HCT116 (cell line): ENCODE data around the gene ADGRL3.

Experiments
- EZH2 ChIP-seq: fragments of 200-600 bp; sonication (generic); IDR thresholded peaks from 2 replicates; pipeline ENCODE4 v1.6.1; 2017; ENCODE audit warnings: antibody characterized with exemption, mixed run types
- TF ChIP-seq, protein P1 (sequence below), 3 experiments: fragments of 200-600 bp in 1 of 3; sonication (generic) in 1 of 3; IDR thresholded peaks in 2 of 3; conservative IDR thresholded peaks in 1 of 3; 2 replicates each; pipeline ENCODE4 v1.5.1; 2012 to 2017; ENCODE audit warnings: low read depth in 2 of 3, low read length in 2 of 3, antibody characterized with exemption in 1 of 3, borderline replicate concordance in 1 of 3, control low read depth in 1 of 3, mild to moderate bottlenecking in 1 of 3, mixed read lengths in 1 of 3, mixed run types in 1 of 3, moderate library complexity in 1 of 3; ENCODE audit not compliant: insufficient read depth in 1 of 3

DNA sequence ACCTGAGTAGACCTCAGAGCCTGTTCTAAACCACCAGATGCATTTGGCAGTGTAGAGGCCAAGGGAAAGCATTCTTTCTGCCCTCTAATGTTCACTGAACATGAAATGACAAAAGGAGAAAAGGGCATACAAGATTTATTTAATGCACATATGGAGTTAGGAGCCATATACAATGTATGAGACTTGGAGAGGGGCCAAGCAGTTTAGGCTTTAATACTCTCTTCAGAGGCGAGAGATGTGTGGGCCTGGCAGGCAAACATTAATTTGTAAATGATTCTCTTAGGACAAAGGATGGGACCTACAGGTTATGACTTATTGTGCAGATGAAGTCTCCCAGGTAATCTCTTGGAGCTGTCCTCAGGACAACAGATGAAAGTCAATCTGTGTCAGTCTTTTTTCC lies 631.9 kb downstream of the ADGRL3 start:
- TF ChIP-seq, protein P1, sequence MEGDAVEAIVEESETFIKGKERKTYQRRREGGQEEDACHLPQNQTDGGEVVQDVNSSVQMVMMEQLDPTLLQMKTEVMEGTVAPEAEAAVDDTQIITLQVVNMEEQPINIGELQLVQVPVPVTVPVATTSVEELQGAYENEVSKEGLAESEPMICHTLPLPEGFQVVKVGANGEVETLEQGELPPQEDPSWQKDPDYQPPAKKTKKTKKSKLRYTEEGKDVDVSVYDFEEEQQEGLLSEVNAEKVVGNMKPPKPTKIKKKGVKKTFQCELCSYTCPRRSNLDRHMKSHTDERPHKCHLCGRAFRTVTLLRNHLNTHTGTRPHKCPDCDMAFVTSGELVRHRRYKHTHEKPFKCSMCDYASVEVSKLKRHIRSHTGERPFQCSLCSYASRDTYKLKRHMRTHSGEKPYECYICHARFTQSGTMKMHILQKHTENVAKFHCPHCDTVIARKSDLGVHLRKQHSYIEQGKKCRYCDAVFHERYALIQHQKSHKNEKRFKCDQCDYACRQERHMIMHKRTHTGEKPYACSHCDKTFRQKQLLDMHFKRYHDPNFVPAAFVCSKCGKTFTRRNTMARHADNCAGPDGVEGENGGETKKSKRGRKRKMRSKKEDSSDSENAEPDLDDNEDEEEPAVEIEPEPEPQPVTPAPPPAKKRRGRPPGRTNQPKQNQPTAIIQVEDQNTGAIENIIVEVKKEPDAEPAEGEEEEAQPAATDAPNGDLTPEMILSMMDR (IDR thresholded peaks at IDR 0.05 in 2 of 3, conservative IDR thresholded peaks at IDR 0.05 in 1 of 3; ENCODE audit: borderline replicate concordance in 1 of 3, insufficient read depth in 1 of 3, low read depth in 2 of 3, low read length in 2 of 3), result no peak
- no peak for TF ChIP-seq EZH2
